ENCODE data around the gene SLC6A1. TPM values are rescaled to one million over a fixed set of nuclear protein-coding genes. Genes with fewer than 3 reads are reported as not detected.

SLC6A1 gene
- polyA plus RNA-seq, 1 of the 3 experiments (the other 2 are of a cell fraction), result not detected

DNA sequence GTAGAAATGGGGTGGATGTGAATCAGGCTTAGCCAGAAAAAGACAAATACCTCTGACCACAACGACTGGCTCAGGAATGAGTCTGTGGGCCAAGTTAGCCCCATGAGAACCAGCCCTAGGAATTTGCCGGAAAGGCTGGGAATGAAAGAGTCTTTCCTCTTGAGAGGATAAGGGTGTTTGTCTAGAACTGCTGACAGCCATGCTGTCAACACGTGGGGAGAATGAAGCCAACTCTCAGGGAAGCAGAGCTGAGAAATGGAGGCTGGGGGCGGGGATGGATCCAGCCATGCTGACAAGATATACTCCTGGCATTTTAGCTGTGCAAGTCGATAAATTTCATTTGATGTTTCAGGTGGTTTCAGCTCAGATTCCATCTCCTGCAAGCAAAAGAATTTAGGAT, 10.6 kb upstream of the SLC6A1 start:
- no peak for DNase-seq
- no peak overlapping the region for H3K9ac ChIP-seq
- ChIA-PET POLR2A (no interaction called here), CTCF (interaction anchor here (1.1 to 11.8 kb wide), 19 partner anchors 11 to 353 kb away, joined by 3 to 102 read pairs (median 7); partner anchors contain the start of gene SLC6A1)
- H3F3A ChIP-seq (replicated peaks; ENCODE audit: insufficient read depth), result no peaks in the 10 kb centered on the region
- no peaks in the 10 kb centered on the region for H3K9me2 ChIP-seq
- TF ChIP-seq EZH2phosphoT487 (IDR thresholded peaks at IDR 0.05; ENCODE audit: borderline replicate concordance, low read depth) (no peak), NRF1 (IDR thresholded peaks at IDR 0.05; ENCODE audit: low read depth, low read length) (no peak), GABPA (IDR thresholded peaks at IDR 0.05; ENCODE audit: low read depth) (no peak), JUND (IDR thresholded peaks at IDR 0.05) (no peak), CHD2 (IDR thresholded peaks at IDR 0.05; ENCODE audit: low read length, partially characterized antibody) (no peak), TCF12 (IDR thresholded peaks at IDR 0.05) (no peak), SMC3 (IDR thresholded peaks at IDR 0.05; ENCODE audit: low read depth, low read length) (no peak), TAF1 (IDR thresholded peaks at IDR 0.05; ENCODE audit: borderline replicate concordance, low read depth, low read length) (no peak), SIN3A (IDR thresholded peaks at IDR 0.05; ENCODE audit: borderline replicate concordance, low read depth, low read length) (no peak), RXRA (IDR thresholded peaks at IDR 0.05; ENCODE audit: borderline replicate concordance, low read depth) (no peak), GATA2 (CRISPR knock-in tag; IDR thresholded peaks at IDR 0.05) (no peak), FOXM1 (IDR thresholded peaks at IDR 0.05; ENCODE audit: low read depth) (no peak), POLR2AphosphoS5 (IDR thresholded peaks at IDR 0.05; ENCODE audit: low read depth, low read length) (no peak), MXI1 (IDR thresholded peaks at IDR 0.05; ENCODE audit: low read depth, low read length) (no peak), NFIC (IDR thresholded peaks at IDR 0.05; ENCODE audit: borderline replicate concordance) (no peak)
- TF ChIP-seq, protein P1, sequence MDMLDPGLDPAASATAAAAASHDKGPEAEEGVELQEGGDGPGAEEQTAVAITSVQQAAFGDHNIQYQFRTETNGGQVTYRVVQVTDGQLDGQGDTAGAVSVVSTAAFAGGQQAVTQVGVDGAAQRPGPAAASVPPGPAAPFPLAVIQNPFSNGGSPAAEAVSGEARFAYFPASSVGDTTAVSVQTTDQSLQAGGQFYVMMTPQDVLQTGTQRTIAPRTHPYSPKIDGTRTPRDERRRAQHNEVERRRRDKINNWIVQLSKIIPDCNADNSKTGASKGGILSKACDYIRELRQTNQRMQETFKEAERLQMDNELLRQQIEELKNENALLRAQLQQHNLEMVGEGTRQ (IDR thresholded peaks at IDR 0.05; ENCODE audit: borderline replicate concordance, low read depth, low read length), result no peak
- TF ChIP-seq, protein P2, sequence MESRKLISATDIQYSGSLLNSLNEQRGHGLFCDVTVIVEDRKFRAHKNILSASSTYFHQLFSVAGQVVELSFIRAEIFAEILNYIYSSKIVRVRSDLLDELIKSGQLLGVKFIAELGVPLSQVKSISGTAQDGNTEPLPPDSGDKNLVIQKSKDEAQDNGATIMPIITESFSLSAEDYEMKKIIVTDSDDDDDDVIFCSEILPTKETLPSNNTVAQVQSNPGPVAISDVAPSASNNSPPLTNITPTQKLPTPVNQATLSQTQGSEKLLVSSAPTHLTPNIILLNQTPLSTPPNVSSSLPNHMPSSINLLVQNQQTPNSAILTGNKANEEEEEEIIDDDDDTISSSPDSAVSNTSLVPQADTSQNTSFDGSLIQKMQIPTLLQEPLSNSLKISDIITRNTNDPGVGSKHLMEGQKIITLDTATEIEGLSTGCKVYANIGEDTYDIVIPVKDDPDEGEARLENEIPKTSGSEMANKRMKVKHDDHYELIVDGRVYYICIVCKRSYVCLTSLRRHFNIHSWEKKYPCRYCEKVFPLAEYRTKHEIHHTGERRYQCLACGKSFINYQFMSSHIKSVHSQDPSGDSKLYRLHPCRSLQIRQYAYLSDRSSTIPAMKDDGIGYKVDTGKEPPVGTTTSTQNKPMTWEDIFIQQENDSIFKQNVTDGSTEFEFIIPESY (IDR thresholded peaks at IDR 0.05; ENCODE audit: borderline replicate concordance, low read depth), result no peak
- TF ChIP-seq, protein P3, sequence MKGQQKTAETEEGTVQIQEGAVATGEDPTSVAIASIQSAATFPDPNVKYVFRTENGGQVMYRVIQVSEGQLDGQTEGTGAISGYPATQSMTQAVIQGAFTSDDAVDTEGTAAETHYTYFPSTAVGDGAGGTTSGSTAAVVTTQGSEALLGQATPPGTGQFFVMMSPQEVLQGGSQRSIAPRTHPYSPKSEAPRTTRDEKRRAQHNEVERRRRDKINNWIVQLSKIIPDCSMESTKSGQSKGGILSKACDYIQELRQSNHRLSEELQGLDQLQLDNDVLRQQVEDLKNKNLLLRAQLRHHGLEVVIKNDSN (IDR thresholded peaks at IDR 0.05; ENCODE audit: borderline replicate concordance, low read depth), result no peak
- TF ChIP-seq, protein P4, sequence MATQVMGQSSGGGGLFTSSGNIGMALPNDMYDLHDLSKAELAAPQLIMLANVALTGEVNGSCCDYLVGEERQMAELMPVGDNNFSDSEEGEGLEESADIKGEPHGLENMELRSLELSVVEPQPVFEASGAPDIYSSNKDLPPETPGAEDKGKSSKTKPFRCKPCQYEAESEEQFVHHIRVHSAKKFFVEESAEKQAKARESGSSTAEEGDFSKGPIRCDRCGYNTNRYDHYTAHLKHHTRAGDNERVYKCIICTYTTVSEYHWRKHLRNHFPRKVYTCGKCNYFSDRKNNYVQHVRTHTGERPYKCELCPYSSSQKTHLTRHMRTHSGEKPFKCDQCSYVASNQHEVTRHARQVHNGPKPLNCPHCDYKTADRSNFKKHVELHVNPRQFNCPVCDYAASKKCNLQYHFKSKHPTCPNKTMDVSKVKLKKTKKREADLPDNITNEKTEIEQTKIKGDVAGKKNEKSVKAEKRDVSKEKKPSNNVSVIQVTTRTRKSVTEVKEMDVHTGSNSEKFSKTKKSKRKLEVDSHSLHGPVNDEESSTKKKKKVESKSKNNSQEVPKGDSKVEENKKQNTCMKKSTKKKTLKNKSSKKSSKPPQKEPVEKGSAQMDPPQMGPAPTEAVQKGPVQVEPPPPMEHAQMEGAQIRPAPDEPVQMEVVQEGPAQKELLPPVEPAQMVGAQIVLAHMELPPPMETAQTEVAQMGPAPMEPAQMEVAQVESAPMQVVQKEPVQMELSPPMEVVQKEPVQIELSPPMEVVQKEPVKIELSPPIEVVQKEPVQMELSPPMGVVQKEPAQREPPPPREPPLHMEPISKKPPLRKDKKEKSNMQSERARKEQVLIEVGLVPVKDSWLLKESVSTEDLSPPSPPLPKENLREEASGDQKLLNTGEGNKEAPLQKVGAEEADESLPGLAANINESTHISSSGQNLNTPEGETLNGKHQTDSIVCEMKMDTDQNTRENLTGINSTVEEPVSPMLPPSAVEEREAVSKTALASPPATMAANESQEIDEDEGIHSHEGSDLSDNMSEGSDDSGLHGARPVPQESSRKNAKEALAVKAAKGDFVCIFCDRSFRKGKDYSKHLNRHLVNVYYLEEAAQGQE (IDR thresholded peaks at IDR 0.05; ENCODE audit: low read depth, low read length), result no peak
- TF ChIP-seq, protein P5, sequence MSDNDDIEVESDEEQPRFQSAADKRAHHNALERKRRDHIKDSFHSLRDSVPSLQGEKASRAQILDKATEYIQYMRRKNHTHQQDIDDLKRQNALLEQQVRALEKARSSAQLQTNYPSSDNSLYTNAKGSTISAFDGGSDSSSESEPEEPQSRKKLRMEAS (IDR thresholded peaks at IDR 0.05; ENCODE audit: low read depth), result no peak
- no peaks in the 10 kb centered on the region for H3K9me3 ChIP-seq
- no peaks in the 10 kb centered on the region for H3K79me2 ChIP-seq (ENCODE audit: insufficient read depth)
- no peaks in the 10 kb centered on the region for H3K27me3 ChIP-seq (ENCODE audit: insufficient read depth)
- H2AFZ ChIP-seq (ENCODE audit: low read depth), result no peak overlapping the region
- H3K4me1 ChIP-seq (ENCODE audit: control insufficient read depth in 1 of 2, insufficient read depth in 2 of 2, low read depth in 1 of 2, low read length in 1 of 2), result no peaks in the 10 kb centered on the region
- H3K4me3 ChIP-seq (ENCODE audit: low read depth in 2 of 2, low read length in 1 of 2), result no peak overlapping the region
- no peaks in the 10 kb centered on the region for H3K36me3 ChIP-seq (replicated peaks in 1 of 2; ENCODE audit: control insufficient read depth in 1 of 2, insufficient read depth in 2 of 2, low read length in 1 of 2)
- no peaks in the 10 kb centered on the region for H4K20me1 ChIP-seq (ENCODE audit: insufficient read depth)
- H3K4me2 ChIP-seq, result no peak overlapping the region
- H3K27ac ChIP-seq (ENCODE audit: low read depth in 2 of 2, low read length in 1 of 2), result no peak overlapping the region
- WGBS (ENCODE audit: low lambda C conversion rate), result 32% methylated on average over 5 of the region's 5 CpGs
